ENCODE measurements around the gene SMIM32. TPM values are rescaled to one million over a fixed set of nuclear protein-coding genes. Genes with fewer than 3 reads are reported as not detected.

SMIM32 gene
- total RNA-seq, 1 donor from 2014 or later, result 0.22 TPM

DNA sequence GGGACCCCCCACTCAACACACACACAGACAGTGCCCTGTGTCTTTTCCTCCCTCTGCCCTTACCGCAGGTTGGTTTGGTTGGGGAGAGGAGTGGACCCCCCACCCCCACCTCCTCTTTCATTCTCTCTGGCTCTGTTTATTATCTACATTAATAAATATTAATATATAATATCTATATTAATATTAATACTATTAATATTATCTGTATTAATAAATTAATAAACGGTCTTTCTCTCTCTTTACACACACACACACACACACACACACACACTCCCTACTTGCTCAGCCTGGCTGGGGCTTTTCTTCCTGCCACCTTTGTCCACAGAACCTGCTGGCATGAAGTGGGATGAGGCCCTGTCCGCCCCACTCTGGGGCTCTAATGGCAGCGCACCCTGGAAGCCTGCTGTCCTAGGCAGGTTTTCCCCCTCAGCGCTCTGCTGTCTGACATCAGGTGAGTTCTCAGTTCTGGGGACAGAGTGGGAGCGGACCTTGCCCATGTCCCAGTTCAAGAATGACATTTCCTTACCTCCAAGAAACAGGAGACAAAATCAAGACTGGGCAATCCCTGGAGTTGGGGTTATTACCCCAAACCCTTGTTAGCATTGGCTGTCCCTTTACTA is 10.5 kb upstream of the SMIM32 start:
- Mint-ChIP-seq H3K36me3 (peaks cover 2% of the 10 kb centered on the region), H3K27ac (no peak overlapping the region), H3K27me3 (ENCODE audit: low read depth) (peaks cover 4% of the 10 kb centered on the region), H3K4me3 (peak overlapping the region; percentile 62), H3K4me1 (peaks cover 15% of the 10 kb centered on the region), H3K9me3 (peaks cover 6% of the 10 kb centered on the region)
- DNase-seq (ENCODE audit: low spot score in 2 of 2, unreplicated experiment in 2 of 2), result peak in 1 of 2 experiments; percentile 7
- TF ChIP-seq, protein P1, sequence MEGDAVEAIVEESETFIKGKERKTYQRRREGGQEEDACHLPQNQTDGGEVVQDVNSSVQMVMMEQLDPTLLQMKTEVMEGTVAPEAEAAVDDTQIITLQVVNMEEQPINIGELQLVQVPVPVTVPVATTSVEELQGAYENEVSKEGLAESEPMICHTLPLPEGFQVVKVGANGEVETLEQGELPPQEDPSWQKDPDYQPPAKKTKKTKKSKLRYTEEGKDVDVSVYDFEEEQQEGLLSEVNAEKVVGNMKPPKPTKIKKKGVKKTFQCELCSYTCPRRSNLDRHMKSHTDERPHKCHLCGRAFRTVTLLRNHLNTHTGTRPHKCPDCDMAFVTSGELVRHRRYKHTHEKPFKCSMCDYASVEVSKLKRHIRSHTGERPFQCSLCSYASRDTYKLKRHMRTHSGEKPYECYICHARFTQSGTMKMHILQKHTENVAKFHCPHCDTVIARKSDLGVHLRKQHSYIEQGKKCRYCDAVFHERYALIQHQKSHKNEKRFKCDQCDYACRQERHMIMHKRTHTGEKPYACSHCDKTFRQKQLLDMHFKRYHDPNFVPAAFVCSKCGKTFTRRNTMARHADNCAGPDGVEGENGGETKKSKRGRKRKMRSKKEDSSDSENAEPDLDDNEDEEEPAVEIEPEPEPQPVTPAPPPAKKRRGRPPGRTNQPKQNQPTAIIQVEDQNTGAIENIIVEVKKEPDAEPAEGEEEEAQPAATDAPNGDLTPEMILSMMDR (IDR thresholded peaks at IDR 0.05; ENCODE audit: unreplicated experiment), result no peak

DNA sequence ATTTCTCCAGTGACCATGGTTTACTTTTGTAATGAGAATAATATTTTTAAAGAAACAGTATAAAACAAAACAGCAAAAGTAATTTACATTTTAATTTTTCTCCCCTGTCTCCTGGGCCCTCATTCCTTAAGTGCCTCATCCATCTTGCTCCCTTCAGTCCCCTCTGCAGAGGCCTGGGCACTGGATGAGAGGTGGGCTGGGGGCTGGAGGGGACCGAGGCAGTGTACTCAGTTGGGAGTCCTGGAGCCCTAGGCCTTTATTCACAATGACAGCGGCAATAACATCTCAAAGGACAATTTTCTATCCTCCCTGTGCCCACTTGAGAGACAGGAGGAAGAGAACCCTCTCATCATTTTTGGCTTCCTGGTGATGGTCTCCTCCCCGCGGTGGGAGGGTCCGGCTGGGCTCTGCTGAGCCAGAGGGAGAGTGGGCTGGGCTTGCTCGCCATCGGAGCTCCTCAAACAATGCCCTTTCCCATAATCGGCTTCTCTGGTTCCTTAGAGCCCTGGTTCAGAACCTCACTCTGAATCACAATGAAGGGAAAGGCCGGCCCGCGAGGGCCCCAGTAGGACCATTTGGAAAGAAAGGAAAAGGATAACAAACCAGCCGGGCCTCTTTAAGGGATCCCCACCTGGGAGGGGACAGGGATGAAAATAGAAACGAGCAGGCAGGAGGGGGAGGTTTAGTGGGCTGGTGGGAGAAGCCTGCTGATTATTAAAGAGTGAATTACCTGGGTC is 9.7 kb upstream of the SMIM32 start:
- Mint-ChIP-seq H3K27me3 (ENCODE audit: low read depth) (peaks cover 4% of the 10 kb centered on the region), H3K9me3 (peaks cover 6% of the 10 kb centered on the region), H3K4me1 (peaks cover 15% of the 10 kb centered on the region), H3K36me3 (peaks cover 2% of the 10 kb centered on the region), H3K4me3 (peak overlapping the region; percentile 62), H3K27ac (peak overlapping the region; percentile 67)
- peak in 1 of 2 experiments; percentile 43 for DNase-seq (ENCODE audit: low spot score in 2 of 2, unreplicated experiment in 2 of 2)
- TF ChIP-seq, protein P1 (IDR thresholded peaks at IDR 0.05; ENCODE audit: unreplicated experiment), result no peak

DNA sequence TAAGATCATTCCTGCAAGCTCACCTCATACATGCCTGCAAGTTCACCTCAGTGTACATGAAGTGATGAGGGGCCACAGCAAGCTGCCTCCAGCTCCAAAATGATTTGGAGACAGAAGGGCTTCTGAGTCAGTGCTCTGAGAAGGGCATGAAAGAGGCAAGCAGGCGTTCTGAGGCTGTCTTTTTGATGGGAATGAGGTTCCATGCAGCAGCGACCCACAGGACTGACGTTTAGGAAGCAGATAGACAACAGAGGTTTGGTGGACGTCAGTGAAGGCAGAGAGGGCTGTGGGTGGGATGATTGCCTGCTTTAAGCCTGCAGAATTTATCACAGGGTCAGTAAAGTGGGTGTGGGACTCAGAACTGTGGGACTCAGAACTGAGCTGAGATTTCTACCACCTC is 8.9 kb upstream of the SMIM32 start:
- peaks cover 4% of the 10 kb centered on the region for H3K27me3 Mint-ChIP-seq (ENCODE audit: low read depth)
- H3K36me3 Mint-ChIP-seq, result peaks cover 2% of the 10 kb centered on the region
- TF ChIP-seq, protein P1 (IDR thresholded peaks at IDR 0.05; ENCODE audit: unreplicated experiment), result no peak
- peak in 1 of 2 experiments; percentile 33 for DNase-seq (ENCODE audit: low spot score in 2 of 2, unreplicated experiment in 2 of 2)
- H3K9me3 Mint-ChIP-seq, result peaks cover 6% of the 10 kb centered on the region
- no peak overlapping the region for H3K4me3 Mint-ChIP-seq
- H3K27ac Mint-ChIP-seq, result no peak overlapping the region
- H3K4me1 Mint-ChIP-seq, result peaks cover 17% of the 10 kb centered on the region

DNA sequence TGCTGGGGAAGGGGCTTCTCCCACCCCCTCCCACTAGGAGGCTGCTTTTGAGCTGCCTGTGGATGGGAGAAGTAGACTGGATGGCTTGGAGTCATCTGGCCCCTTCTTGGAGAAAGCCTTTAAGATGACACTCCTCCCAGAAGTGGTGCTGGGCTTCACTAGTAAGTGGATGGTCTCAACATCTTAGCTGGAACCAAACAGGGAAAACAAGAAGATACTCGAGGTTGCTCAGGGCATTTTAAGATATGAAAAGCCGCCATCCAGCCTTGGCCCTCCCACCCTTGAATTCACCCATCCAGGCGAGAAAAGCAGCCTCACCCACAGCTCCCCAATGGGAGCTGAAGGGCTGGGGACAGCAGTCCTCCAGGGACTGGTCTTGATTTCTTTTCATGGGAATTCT is 7.8 kb upstream of the SMIM32 start:
- DNase-seq (ENCODE audit: low spot score in 2 of 2, unreplicated experiment in 2 of 2), result peak in 1 of 2 experiments; percentile 9
- Mint-ChIP-seq H3K36me3 (peaks cover 2% of the 10 kb centered on the region), H3K4me3 (no peak overlapping the region), H3K27ac (no peak overlapping the region), H3K27me3 (ENCODE audit: low read depth) (peaks cover 4% of the 10 kb centered on the region), H3K9me3 (peaks cover 6% of the 10 kb centered on the region), H3K4me1 (peaks cover 17% of the 10 kb centered on the region)
- TF ChIP-seq, protein P1 (IDR thresholded peaks at IDR 0.05; ENCODE audit: unreplicated experiment), result no peak

DNA sequence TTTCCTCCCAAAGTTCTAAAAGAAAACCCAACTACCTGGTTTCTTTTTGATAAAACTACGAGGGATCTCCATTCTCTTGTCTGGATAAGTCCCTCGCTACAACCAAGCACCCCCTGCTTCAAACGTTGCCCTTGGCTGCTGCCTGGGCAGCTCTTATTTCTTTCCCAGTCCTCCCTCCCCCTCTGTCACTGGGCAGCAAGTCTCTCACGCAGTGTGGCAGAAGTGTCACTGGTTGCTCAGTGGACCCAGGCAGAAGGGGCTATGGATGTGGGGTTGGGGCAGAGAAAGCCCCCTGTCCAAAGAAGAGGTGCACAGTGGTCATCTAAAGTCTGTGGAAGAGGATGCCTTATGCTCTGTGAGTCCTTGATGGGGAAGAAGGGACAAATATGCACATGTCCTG is 7.2 kb upstream of the SMIM32 start:
- TF ChIP-seq, protein P1 (IDR thresholded peaks at IDR 0.05; ENCODE audit: unreplicated experiment), result no peak
- DNase-seq (ENCODE audit: low spot score in 2 of 2, unreplicated experiment in 2 of 2), result peak in 1 of 2 experiments; percentile 17
- Mint-ChIP-seq H3K27ac (no peak overlapping the region), H3K4me3 (no peak overlapping the region), H3K9me3 (no peaks in the 10 kb centered on the region), H3K4me1 (peaks cover 17% of the 10 kb centered on the region), H3K36me3 (no peaks in the 10 kb centered on the region), H3K27me3 (ENCODE audit: low read depth) (peaks cover 7% of the 10 kb centered on the region)

Data from mesothelial cell of epicardium (in vitro differentiated cells).